Peyer's patch (tissue), 4 donors: ENCODE data around the gene DCAF16. TPM values are rescaled to one million over a fixed set of nuclear protein-coding genes. Genes with fewer than 3 reads are reported as not detected.
A peak's percentile ranks its signal among the peaks of the same experiment; 100 is the strongest.

Experiments
- DNase-seq, 3 donors: peaks; one replicate each; pipeline ENCODE4 v3.0.0-alpha.2; 2017 to 2019
- H3K27ac ChIP-seq, 4 donors: fragments of 200-600 bp; sonication (generic); one replicate each; pipeline ENCODE4 v1.5.1; 2016 to 2019
- H3K27me3 ChIP-seq, 2 donors: fragments of 200-600 bp; sonication (generic); one replicate each; pipeline ENCODE4 v1.5.1; 2019
- H3K36me3 ChIP-seq, 3 donors: fragments of 200-600 bp; sonication (generic); one replicate each; pipeline ENCODE4 v1.5.1; 2016 to 2019
- H3K4me1 ChIP-seq, 4 donors: fragments of 200-600 bp; sonication (generic); one replicate each; pipeline ENCODE4 v1.5.1; 2016 to 2019
- H3K4me3 ChIP-seq, 4 donors: fragments of 200-600 bp; sonication (generic); 1 replicate in 3 of 4; 2 replicates in 1 of 4; pipeline ENCODE4 v1.5.1; 2016 to 2019; ENCODE audit warnings: mild to moderate bottlenecking in 1 of 4
- H3K9me3 ChIP-seq, 4 donors: fragments of 200-600 bp; sonication (generic); one replicate each; pipeline ENCODE4 v1.5.1; 2016 to 2019; ENCODE audit warnings: mild to moderate bottlenecking in 1 of 4
- CTCF ChIP-seq, 6 experiments: fragments of 450-650 bp in 4 of 6; fragments of 200-600 bp in 2 of 6; sonication (generic) in 1 of 6; IDR thresholded peaks; one replicate each; pipeline ENCODE4 v1.5.1; 2017 to 2019; ENCODE audit warnings: antibody characterized with exemption in 6 of 6, mild to moderate bottlenecking in 3 of 6, moderate library complexity in 1 of 6
- POLR2A ChIP-seq, 2 donors: fragments of 450-650 bp; IDR thresholded peaks; one replicate each; pipeline ENCODE4 v1.5.1; 2017; ENCODE audit warnings: antibody characterized with exemption in 2 of 2, mild to moderate bottlenecking in 2 of 2, moderate library complexity in 2 of 2
- total RNA-seq, 4 donors: library from RNA; depleted of rRNA; stranded (reverse); fragments of >200 nt; gene quantifications; one replicate each; pipeline ENCODE4 v1.1.0, GENCODE V29; 2016

The DCAF16 gene
- total RNA-seq, 4 donors from 2014 or later, result 15.1 to 21.7 (median 20.9) TPM

GRCh38 chr4:17763416-17763815, 47.1 kb downstream of the DCAF16 start:
- no peaks in the 10 kb centered on the region for H3K9me3 ChIP-seq
- H3K27ac ChIP-seq, result no peak overlapping the region
- no peaks in the 10 kb centered on the region for H3K36me3 ChIP-seq
- no peaks in the 10 kb centered on the region for H3K4me1 ChIP-seq
- DNase-seq, result no peak
- no peaks in the 10 kb centered on the region for H3K27me3 ChIP-seq
- no peak for TF ChIP-seq POLR2A (IDR thresholded peaks at IDR 0.05)
- TF ChIP-seq CTCF (IDR thresholded peaks at IDR 0.05), result no peak
- H3K4me3 ChIP-seq, result no peak overlapping the region

- Histone ChIP-seq H3K4me1 (no peaks in the 10 kb centered on the region), H3K9me3 (no peaks in the 10 kb centered on the region), H3K27me3 (no peaks in the 10 kb centered on the region), H3K4me3 (no peak overlapping the region), H3K36me3 (no peaks in the 10 kb centered on the region), H3K27ac (no peak overlapping the region)
- TF ChIP-seq POLR2A (IDR thresholded peaks at IDR 0.05), result no peak
- peak in 1 of 6 experiments; percentile 5 for TF ChIP-seq CTCF (IDR thresholded peaks at IDR 0.05)
- no peak for DNase-seq
These were observed 47.8 kb downstream of the DCAF16 start for GRCh38 chr4:17762726-17763125.

DNA sequence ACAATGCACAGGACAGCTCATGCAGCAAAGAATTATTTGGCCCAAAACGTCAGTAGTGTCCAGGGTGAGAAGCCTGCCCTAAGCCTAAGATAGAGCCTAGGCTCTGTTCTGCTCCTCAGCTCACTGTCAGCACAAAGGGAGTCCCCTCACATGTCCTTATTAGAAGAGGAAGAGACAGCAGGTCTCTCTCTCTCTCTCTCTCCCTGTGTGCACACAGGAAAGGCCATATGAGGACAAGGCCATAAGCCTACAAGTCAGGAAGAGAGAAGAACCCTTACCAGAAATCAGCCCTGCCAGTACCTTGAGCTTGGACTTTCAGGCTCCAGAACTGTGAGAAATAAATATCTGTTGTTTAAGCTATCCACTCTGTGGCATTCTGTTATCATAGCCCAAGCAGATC, 49.5 kb downstream of the DCAF16 start:
- Histone ChIP-seq H3K27ac (no peak overlapping the region), H3K4me1 (no peaks in the 10 kb centered on the region), H3K9me3 (no peaks in the 10 kb centered on the region), H3K27me3 (no peaks in the 10 kb centered on the region), H3K36me3 (no peaks in the 10 kb centered on the region), H3K4me3 (no peak overlapping the region)
- TF ChIP-seq CTCF (IDR thresholded peaks at IDR 0.05) (no peak), POLR2A (IDR thresholded peaks at IDR 0.05) (no peak)
- no peak for DNase-seq

GRCh38 chr4:17760626-17761025, 49.9 kb downstream of the DCAF16 start:
- TF ChIP-seq POLR2A (IDR thresholded peaks at IDR 0.05), result no peak
- TF ChIP-seq CTCF (IDR thresholded peaks at IDR 0.05), result no peak
- no peaks in the 10 kb centered on the region for H3K36me3 ChIP-seq
- no peaks in the 10 kb centered on the region for H3K9me3 ChIP-seq
- no peak overlapping the region for H3K27ac ChIP-seq
- DNase-seq, result no peak
- no peak overlapping the region for H3K4me3 ChIP-seq
- H3K27me3 ChIP-seq, result no peaks in the 10 kb centered on the region
- H3K4me1 ChIP-seq, result no peaks in the 10 kb centered on the region

DNA sequence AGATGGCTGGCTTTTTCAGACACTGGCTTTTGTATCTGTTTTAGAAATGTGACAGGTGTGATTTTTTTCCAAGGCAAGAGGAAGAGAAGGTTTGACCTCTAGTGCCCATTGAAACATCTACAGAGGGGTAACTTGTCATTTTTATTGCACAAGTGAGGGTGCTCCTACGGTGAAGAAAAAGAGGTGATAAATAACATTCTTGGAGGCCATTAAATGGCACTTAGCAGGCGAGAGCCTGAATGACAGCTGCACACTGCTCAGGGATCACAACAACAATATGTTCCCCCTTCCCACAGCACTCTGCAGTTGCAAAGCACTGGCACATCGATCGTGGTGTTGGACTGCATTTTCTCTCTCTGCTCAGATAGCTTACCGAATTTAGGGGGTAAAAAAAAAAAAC, 52.1 kb downstream of the DCAF16 start:
- no peaks in the 10 kb centered on the region for H3K36me3 ChIP-seq
- H3K9me3 ChIP-seq, result no peaks in the 10 kb centered on the region
- DNase-seq, result no peak
- no peak overlapping the region for H3K4me3 ChIP-seq
- TF ChIP-seq CTCF (IDR thresholded peaks at IDR 0.05), result no peak
- no peak for TF ChIP-seq POLR2A (IDR thresholded peaks at IDR 0.05)
- H3K4me1 ChIP-seq, result no peaks in the 10 kb centered on the region
- H3K27me3 ChIP-seq, result no peaks in the 10 kb centered on the region
- H3K27ac ChIP-seq, result no peak overlapping the region

GRCh38 chr4:17757621-17758020, 52.9 kb downstream of the DCAF16 start:
- Histone ChIP-seq H3K4me3 (no peak overlapping the region), H3K9me3 (no peaks in the 10 kb centered on the region), H3K27me3 (no peaks in the 10 kb centered on the region), H3K27ac (no peak overlapping the region), H3K4me1 (no peaks in the 10 kb centered on the region), H3K36me3 (no peaks in the 10 kb centered on the region)
- no peak for DNase-seq
- no peak for TF ChIP-seq CTCF (IDR thresholded peaks at IDR 0.05)
- no peak for TF ChIP-seq POLR2A (IDR thresholded peaks at IDR 0.05)
